ENCODE measurements around the gene RETSAT.

RETSAT gene

DNA sequence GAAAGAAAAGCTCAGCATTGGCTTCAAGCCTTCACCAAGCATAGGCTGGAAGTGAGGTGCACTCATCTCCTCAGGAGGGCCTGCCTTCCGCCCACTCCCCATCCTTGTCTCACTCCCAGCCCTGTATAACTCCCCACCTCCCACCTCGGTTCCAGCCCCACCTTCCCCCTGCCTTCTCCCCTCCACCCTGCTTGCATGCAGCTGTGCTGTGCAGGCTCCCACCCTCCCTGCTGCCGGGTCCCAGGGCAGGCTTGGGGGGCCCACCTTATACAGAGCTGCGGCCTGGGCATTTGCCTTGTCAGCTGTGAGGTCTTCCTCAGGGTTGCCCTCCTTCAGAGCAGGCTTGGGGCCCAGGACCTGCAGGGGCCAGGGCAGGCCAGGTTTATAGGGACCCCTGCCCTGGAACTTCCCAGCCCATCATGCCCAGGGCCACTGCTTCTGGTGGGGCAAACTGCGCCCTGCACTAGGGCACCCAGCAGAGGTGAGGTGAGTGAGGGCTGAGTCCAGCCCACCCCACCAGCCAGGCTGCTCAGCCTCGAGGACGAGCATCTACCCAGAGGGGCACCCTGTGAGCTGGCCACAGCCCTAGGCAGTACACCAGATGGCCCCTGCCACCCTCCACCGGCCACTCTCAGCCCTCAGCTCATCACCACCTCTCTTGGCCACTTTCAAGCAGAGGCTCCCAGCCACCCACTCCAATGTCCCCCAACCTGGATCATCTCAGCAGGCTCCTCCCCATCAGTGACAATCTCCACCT is 44.3 kb upstream of the RETSAT start:
- DNase-seq (ENCODE audit: low spot score): no peak
- in situ Hi-C loops (cut with MboI; ENCODE audit: low pct_unique_long_range_greater_than_20kb, low sequenced_read_pairs, unreplicated experiment): no loop called here
- TF ChIP-seq, protein P1, sequence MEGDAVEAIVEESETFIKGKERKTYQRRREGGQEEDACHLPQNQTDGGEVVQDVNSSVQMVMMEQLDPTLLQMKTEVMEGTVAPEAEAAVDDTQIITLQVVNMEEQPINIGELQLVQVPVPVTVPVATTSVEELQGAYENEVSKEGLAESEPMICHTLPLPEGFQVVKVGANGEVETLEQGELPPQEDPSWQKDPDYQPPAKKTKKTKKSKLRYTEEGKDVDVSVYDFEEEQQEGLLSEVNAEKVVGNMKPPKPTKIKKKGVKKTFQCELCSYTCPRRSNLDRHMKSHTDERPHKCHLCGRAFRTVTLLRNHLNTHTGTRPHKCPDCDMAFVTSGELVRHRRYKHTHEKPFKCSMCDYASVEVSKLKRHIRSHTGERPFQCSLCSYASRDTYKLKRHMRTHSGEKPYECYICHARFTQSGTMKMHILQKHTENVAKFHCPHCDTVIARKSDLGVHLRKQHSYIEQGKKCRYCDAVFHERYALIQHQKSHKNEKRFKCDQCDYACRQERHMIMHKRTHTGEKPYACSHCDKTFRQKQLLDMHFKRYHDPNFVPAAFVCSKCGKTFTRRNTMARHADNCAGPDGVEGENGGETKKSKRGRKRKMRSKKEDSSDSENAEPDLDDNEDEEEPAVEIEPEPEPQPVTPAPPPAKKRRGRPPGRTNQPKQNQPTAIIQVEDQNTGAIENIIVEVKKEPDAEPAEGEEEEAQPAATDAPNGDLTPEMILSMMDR (IDR thresholded peaks at IDR 0.05; ENCODE audit: extremely low read depth, insufficient read depth, missing control alignments): no peak

DNA sequence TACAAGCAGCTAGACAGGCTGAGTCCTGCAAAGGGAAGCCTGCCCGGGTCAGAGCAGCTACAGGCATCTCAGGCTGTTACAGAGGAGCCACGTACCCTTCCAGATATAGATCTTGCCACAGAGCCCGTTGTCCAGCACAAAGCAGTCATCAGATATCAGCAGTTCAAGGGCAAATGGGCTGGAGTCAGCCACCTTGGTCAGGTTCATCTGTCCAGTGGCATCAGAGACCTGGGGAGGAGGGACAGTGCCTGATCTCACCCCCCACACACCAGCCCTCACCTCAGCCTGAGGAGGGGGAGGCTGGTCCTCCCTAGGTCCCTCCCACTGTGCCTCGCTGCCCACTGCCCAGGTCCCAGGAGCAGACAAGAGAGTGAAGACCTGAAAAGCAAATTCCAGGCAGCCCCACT is 43.6 kb upstream of the RETSAT start:
- no peak for DNase-seq (ENCODE audit: low spot score)
- TF ChIP-seq, protein P1 (IDR thresholded peaks at IDR 0.05; ENCODE audit: extremely low read depth, insufficient read depth, missing control alignments): no peak
- in situ Hi-C loops (cut with MboI; ENCODE audit: low pct_unique_long_range_greater_than_20kb, low sequenced_read_pairs, unreplicated experiment): no loop called here

DNA sequence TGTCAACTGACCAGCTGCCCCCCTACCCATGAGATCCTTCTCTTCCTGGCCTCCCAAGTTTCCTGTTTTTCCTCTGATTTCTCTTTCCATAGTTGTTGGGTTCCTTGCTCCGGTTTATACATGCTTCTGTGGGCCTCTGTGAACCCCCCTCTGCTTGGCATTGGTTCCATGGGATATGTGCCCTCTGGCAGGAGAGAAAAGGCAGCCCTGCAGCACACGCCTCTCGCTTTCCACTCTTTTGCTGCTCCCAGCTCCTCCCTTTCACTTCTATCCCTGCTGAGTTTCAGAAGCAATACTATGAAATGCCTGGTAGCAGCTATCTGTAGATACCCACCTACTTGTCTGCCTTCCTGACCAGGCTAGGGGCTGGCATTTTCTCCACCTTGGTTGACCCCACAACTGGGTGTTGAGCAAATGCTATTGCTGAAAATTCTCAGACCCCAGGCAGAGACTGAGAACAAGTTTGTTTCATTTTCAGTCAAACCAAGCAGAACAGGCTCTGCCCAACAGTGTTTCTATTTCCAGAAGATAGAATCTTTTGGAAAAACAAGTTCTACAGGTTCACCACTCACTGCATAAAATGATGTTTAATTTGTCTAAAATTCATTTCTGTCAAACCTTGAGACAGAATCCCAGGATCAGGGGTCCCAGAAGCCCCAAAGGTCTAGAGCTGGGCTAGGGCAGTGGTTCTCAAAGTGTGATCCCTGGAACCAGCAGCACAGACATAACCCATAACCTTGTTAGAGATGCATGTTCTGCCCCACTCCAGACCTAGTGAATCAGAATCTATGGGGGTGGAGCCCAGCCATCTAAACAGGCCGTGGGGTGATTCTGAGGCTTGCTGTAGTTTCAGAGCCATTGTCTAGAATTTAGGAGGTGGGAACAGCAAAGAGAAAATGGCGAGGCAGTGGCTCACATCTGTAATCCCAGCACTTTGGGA is 42.5 kb upstream of the RETSAT start:
- no peak for DNase-seq (ENCODE audit: low spot score)
- TF ChIP-seq, protein P1 (IDR thresholded peaks at IDR 0.05; ENCODE audit: extremely low read depth, insufficient read depth, missing control alignments): no peak
- in situ Hi-C loops (cut with MboI; ENCODE audit: low pct_unique_long_range_greater_than_20kb, low sequenced_read_pairs, unreplicated experiment): no loop called here

DNA sequence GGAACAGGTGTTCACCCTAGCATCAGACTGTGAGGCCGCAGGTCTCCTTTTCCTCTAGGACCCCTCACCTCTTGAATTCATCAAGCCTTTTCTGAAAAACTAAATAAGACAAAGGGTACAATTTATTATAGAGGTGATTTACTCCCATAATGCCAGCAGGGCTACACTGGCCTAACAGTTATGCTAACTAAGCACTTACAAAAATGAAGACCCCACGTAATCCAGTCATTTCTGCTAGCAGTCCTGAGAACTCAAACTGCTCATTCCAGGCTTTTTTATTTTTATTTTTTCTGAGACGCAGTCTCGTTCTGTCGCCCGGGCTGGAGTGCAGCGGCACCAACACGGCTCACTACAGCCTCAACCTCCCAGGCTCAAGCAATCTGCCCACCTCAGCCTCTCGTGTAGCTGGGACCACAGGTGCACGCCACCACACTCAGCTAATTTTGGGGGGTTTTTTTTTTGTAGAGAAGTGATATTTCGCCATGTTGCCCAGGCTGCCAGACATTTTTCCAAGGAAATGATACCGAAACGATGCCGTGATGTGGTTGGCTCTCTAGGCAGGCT is 41.7 kb upstream of the RETSAT start:
- TF ChIP-seq, protein P1 (IDR thresholded peaks at IDR 0.05; ENCODE audit: extremely low read depth, insufficient read depth, missing control alignments): no peak
- in situ Hi-C loops (cut with MboI; ENCODE audit: low pct_unique_long_range_greater_than_20kb, low sequenced_read_pairs, unreplicated experiment): no loop called here
- DNase-seq (ENCODE audit: low spot score): no peak

DNA sequence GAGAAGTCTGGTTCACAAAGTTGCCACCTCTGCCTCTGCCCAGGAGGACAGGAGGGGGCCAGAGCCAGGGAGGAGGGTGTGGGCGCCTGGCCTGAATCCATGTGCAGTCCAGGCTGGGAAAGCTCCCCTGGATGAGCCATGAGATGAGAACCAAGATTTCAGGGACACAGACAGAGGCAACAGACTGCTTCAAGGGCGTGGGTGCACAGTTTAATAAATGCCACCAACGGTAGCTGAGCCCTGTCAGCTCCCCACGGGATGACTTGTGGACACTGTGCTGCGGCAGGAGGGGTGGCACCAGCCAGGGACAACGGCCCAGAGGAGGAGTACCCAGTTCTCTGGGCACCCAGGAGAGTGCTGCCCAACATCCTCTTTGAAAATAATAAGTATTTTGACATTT is 40.6 kb upstream of the RETSAT start:
- TF ChIP-seq, protein P1 (IDR thresholded peaks at IDR 0.05; ENCODE audit: extremely low read depth, insufficient read depth, missing control alignments): no peak
- in situ Hi-C loops (cut with MboI; ENCODE audit: low pct_unique_long_range_greater_than_20kb, low sequenced_read_pairs, unreplicated experiment): no loop called here
- DNase-seq (ENCODE audit: low spot score): peak; percentile 1

DNA sequence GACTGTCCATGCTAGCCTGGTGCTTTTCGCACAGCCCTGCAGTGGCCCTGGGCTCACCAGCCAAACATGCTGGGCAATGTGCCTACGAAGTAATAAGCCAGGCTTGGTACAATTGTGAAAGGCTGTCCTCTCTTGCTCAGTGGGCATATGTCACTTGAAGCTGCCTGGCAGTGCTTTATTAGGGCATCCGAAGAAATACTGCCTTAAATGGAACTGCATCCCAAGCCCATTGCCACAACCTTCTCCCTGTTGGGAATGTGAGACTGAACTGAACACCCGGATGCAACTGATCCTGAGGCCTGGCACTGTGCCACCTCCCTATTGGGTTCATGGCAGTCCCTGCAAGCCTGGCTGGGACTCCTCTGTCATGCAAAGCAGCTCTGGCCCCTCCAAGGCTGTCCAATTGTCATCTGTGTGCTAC is 39.9 kb upstream of the RETSAT start:
- TF ChIP-seq, protein P1 (IDR thresholded peaks at IDR 0.05; ENCODE audit: extremely low read depth, insufficient read depth, missing control alignments): no peak
- DNase-seq (ENCODE audit: low spot score): no peak
- in situ Hi-C loops (cut with MboI; ENCODE audit: low pct_unique_long_range_greater_than_20kb, low sequenced_read_pairs, unreplicated experiment): no loop called here

Measured in GM13977 (cell line).